ENCODE results near the gene RAP1A. TPM values are rescaled to one million over a fixed set of nuclear protein-coding genes. Genes with fewer than 3 reads are reported as not detected.

Gene RAP1A
- total and polyA plus RNA-seq, 4 donors: 14.2 to 31.4 (median 25.8) TPM

- Histone ChIP-seq H3K9ac (ENCODE audit: low read depth in 1 of 2, low read length in 2 of 2) (no peak overlapping the region), H3K9me3 (ENCODE audit: control insufficient read depth in 4 of 4, low read length in 3 of 4) (no peaks in the 10 kb centered on the region), H3K4me3 (ENCODE audit: low read depth in 1 of 3, low read length in 3 of 3) (no peak overlapping the region), H3K4me1 (ENCODE audit: control insufficient read depth in 4 of 4, insufficient read depth in 4 of 4, low read length in 3 of 4) (no peaks in the 10 kb centered on the region), H3K27ac (ENCODE audit: low read depth in 1 of 2, low read length in 2 of 2) (no peak overlapping the region), H3K36me3 (ENCODE audit: control insufficient read depth in 4 of 4, insufficient read depth in 3 of 4, low read depth in 1 of 4, low read length in 3 of 4) (no peaks in the 10 kb centered on the region), H3K27me3 (ENCODE audit: control insufficient read depth in 4 of 4, insufficient read depth in 4 of 4, low read length in 3 of 4) (no peaks in the 10 kb centered on the region)
- WGBS: 81% methylated on average over 10 of the region's 10 CpGs
- TF ChIP-seq GABPA (IDR thresholded peaks at IDR 0.05 in 1 of 2, conservative IDR thresholded peaks at IDR 0.05 in 1 of 2) (no peak), CTCF (IDR thresholded peaks at IDR 0.05; ENCODE audit: low read depth, low read length, missing input control) (no peak), ZBTB33 (IDR thresholded peaks at IDR 0.05) (no peak), FOXA2 (IDR thresholded peaks at IDR 0.05) (no peak), EGR1 (IDR thresholded peaks at IDR 0.05; ENCODE audit: low read depth in 2 of 2) (no peak), JUND (IDR thresholded peaks at IDR 0.05) (no peak), ATF3 (IDR thresholded peaks at IDR 0.05) (no peak), RXRA (IDR thresholded peaks at IDR 0.05) (no peak), FOXA1 (IDR thresholded peaks at IDR 0.05) (no peak), MAX (IDR thresholded peaks at IDR 0.05) (no peak), REST (IDR thresholded peaks at IDR 0.05) (no peak)
- DNase-seq (ENCODE audit: low spot score): no peak
Measured at GRCh38 chr1:111720977-111721786, 101.6 kb downstream of the RAP1A start.

GRCh38 chr1:111723091-111723806, 103.7 kb downstream of the RAP1A start:
- no peaks in the 10 kb centered on the region for H3K27me3 ChIP-seq (ENCODE audit: control insufficient read depth in 4 of 4, insufficient read depth in 4 of 4, low read length in 3 of 4)
- H3K9ac ChIP-seq (ENCODE audit: low read depth in 1 of 2, low read length in 2 of 2): no peak overlapping the region
- TF ChIP-seq YY1 (IDR thresholded peaks at IDR 0.05) (no peak), RAD21 (IDR thresholded peaks at IDR 0.05) (no peak), SP1 (IDR thresholded peaks at IDR 0.05) (no peak), NR2F2 (IDR thresholded peaks at IDR 0.05) (no peak), ATF3 (IDR thresholded peaks at IDR 0.05) (no peak), ZBTB33 (IDR thresholded peaks at IDR 0.05) (no peak), HNF4G (IDR thresholded peaks at IDR 0.05) (no peak)
- WGBS: 86% methylated on average over 7 of the region's 7 CpGs
- H3K36me3 ChIP-seq (ENCODE audit: control insufficient read depth in 4 of 4, insufficient read depth in 3 of 4, low read depth in 1 of 4, low read length in 3 of 4): no peaks in the 10 kb centered on the region
- H3K27ac ChIP-seq (ENCODE audit: low read depth in 1 of 2, low read length in 2 of 2): no peak overlapping the region
- H3K9me3 ChIP-seq (ENCODE audit: control insufficient read depth in 4 of 4, low read length in 3 of 4): no peaks in the 10 kb centered on the region
- DNase-seq (ENCODE audit: low spot score): no peak
- H3K4me3 ChIP-seq (ENCODE audit: low read depth in 1 of 3, low read length in 3 of 3): no peak overlapping the region
- H3K4me1 ChIP-seq (ENCODE audit: control insufficient read depth in 4 of 4, insufficient read depth in 4 of 4, low read length in 3 of 4): no peaks in the 10 kb centered on the region

Data from liver (tissue), 9 donors.